ENCODE data around the gene RBP5. TPM values are rescaled to one million over a fixed set of nuclear protein-coding genes. Genes with fewer than 3 reads are reported as not detected.

The RBP5 gene
- total RNA-seq, 4 donors from 2014 or later: 0.53 to 1.3 TPM; not detected in 2

DNA sequence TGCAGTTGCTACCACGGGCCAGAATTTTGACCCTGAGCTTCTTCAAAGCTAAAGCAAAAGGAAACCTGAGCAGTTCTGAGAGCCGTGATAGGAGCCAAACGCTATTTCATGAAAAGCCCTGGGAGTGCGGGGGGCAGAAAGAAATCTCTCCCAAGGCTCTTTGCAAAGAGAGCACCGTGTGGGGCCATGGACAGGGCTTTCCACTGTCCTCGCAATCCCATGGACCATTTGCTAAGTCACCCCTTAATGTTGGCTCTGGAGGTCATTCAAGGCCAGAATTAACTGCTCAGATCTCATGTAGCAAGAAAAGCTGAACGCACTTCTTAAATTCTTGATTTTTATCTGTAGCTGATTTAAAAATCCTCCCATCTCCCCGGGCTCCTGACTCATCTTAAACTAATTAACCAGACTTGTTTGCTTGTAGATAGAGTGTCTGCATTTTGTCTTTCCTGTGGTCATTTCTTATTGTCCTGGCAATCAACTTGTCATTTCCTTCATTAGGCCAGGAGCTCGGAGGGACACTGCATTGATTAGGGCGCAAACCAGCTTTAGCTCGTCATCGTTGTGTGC, 26.3 kb upstream of the RBP5 start:
- TF ChIP-seq POLR2A (IDR thresholded peaks at IDR 0.05): no peak
- TF ChIP-seq, protein P1, sequence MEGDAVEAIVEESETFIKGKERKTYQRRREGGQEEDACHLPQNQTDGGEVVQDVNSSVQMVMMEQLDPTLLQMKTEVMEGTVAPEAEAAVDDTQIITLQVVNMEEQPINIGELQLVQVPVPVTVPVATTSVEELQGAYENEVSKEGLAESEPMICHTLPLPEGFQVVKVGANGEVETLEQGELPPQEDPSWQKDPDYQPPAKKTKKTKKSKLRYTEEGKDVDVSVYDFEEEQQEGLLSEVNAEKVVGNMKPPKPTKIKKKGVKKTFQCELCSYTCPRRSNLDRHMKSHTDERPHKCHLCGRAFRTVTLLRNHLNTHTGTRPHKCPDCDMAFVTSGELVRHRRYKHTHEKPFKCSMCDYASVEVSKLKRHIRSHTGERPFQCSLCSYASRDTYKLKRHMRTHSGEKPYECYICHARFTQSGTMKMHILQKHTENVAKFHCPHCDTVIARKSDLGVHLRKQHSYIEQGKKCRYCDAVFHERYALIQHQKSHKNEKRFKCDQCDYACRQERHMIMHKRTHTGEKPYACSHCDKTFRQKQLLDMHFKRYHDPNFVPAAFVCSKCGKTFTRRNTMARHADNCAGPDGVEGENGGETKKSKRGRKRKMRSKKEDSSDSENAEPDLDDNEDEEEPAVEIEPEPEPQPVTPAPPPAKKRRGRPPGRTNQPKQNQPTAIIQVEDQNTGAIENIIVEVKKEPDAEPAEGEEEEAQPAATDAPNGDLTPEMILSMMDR (IDR thresholded peaks at IDR 0.05): no peak
- 76 to 83% methylated on average over 9 to 12 of the region's 12 CpGs for WGBS, 2 donors
- H3K27ac ChIP-seq: no peak overlapping the region

DNA sequence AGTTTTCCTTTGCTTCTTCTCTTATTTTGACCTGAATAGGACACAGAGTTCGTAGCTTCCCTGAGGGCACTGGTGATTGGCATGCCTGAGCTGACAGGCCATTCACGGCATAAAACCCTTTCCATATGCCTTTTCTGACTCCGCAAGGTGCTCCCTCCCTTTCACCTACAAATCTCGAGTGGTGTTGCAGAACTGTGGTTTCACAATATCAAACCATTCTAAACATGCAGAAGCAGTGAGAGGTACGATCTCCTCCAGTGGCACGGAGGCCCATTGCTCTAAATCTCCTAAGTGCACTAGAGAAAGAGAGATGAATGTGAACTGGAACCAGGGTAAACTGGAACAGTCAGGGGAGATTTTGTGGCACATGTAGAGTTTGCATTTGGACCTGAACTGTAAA, 25.4 kb upstream of the RBP5 start:
- TF ChIP-seq, protein P1 (IDR thresholded peaks at IDR 0.05): no peak
- no peak for TF ChIP-seq POLR2A (IDR thresholded peaks at IDR 0.05)
- H3K36me3 ChIP-seq: peaks cover 3 to 71% (median 23%) of the 10 kb centered on the region in 3 donors

More for the DNA sequence above, 26.3 kb upstream of the RBP5 start:
- H3K4me1 ChIP-seq: peaks cover 7 to 36% (median 10%) of the 10 kb centered on the region in 3 donors
- no peaks in the 10 kb centered on the region for H3K27me3 ChIP-seq
- H3K4me3 ChIP-seq: no peak overlapping the region
- intact Hi-C loops (cut with DNase I): no loop called here
- no peak for DNase-seq
- peaks cover 3 to 61% (median 15%) of the 10 kb centered on the region in 3 donors for H3K36me3 ChIP-seq
- H3K9me3 ChIP-seq: no peaks in the 10 kb centered on the region

DNA sequence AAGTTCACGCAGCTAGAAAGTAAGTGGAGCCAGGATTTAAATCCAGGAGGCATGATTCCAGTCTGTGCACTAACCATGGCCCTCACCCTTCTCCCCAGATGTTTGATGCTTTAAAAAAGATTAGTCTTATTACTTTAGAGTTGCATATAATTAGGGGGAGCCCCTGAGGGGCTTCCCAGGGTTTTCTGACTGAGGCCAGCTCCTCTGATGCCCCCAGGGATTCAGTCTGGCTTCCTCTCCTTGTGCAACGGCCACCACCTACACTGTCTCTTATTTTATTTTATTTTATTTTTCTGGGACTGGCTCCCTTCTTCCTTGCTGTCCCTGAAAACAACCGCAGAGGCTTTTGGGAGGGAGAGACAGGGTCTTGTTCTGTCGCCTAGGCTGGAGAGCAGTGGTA, 24.1 kb upstream of the RBP5 start:
- TF ChIP-seq, protein P1 (IDR thresholded peaks at IDR 0.05): no peak
- TF ChIP-seq POLR2A (IDR thresholded peaks at IDR 0.05): no peak
- Histone ChIP-seq H3K9me3 (no peaks in the 10 kb centered on the region), H3K27ac (no peak overlapping the region), H3K36me3 (peaks cover 3 to 77% (median 28%) of the 10 kb centered on the region in 3 donors), H3K4me1 (peaks cover 7 to 27% (median 10%) of the 10 kb centered on the region in 3 donors), H3K4me3 (no peak overlapping the region), H3K27me3 (no peaks in the 10 kb centered on the region)
- DNase-seq: no peak
- WGBS, 2 donors: 73 to 91% methylated on average over 4 of the region's 4 CpGs
- intact Hi-C loops (cut with DNase I): no loop called here

More for the DNA sequence above, 25.4 kb upstream of the RBP5 start:
- no peak overlapping the region for H3K27ac ChIP-seq
- peaks cover 7 to 33% (median 10%) of the 10 kb centered on the region in 3 donors for H3K4me1 ChIP-seq
- no peak for DNase-seq
- no peak overlapping the region for H3K4me3 ChIP-seq
- no peaks in the 10 kb centered on the region for H3K9me3 ChIP-seq
- WGBS, 2 donors: 57 to 70% methylated on average over 6 of the region's 6 CpGs
- intact Hi-C loops (cut with DNase I): no loop called here
- H3K27me3 ChIP-seq: no peaks in the 10 kb centered on the region

DNA sequence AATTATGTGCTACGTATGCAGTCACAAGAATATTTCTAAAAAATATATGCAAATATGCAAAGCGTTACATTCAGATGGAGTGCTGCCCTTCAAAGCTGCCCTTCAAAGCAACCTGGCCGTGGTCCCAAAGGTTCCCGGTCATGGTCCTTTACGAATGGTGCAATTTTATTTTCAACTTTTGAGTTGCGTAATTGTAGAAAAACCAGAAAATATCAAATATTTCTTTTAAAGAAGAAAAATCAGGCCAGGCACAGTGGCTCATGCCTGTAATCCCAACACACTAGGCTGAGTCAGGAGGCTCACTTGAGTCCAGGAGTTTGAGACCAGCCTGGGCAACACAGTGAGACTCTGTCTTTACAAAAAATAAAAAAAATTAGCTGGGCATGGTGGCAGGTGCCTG, 22.8 kb upstream of the RBP5 start:
- Histone ChIP-seq H3K27ac (no peak overlapping the region), H3K4me3 (no peak overlapping the region), H3K4me1 (peaks cover 7 to 23% (median 9%) of the 10 kb centered on the region in 3 donors), H3K27me3 (no peaks in the 10 kb centered on the region), H3K36me3 (peaks cover 0 to 75% (median 31%) of the 10 kb centered on the region in 3 donors), H3K9me3 (no peaks in the 10 kb centered on the region)
- intact Hi-C loops (cut with DNase I): no loop called here
- TF ChIP-seq, protein P1 (IDR thresholded peaks at IDR 0.05): no peak
- no peak for TF ChIP-seq POLR2A (IDR thresholded peaks at IDR 0.05)
- no peak for DNase-seq
- WGBS, 2 donors: 91 to 93% methylated on average over 6 of the region's 6 CpGs

DNA sequence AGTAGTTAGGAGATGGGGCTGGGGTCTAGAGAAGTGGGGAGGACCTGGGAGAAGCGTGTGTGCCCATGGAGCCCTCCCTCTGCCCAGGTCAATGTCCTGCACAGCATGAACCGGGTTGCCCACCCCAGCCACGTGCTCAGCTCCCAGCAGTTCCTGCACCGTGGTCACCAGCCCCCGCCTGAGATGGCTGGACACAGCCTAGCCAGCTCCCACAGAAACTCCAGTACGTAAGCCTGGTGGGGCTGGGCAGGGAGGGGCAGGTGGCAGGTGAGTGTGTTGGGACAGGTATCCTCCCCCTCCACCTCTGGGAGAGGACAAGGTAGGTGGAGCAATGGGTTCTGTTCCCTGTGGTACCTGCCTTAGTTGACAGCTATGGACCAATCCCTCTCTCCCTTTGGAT, 22.2 kb upstream of the RBP5 start:
- intact Hi-C loops (cut with DNase I): no loop called here
- 88 to 100% methylated on average over 2 to 5 of the region's 6 CpGs for WGBS, 2 donors
- H3K4me3 ChIP-seq: no peak overlapping the region
- H3K27me3 ChIP-seq: no peaks in the 10 kb centered on the region
- no peak for DNase-seq
- peaks cover 2 to 16% (median 2%) of the 10 kb centered on the region in 3 donors for H3K4me1 ChIP-seq
- no peaks in the 10 kb centered on the region for H3K9me3 ChIP-seq
- TF ChIP-seq, protein P1 (IDR thresholded peaks at IDR 0.05): no peak
- no peak for TF ChIP-seq POLR2A (IDR thresholded peaks at IDR 0.05)
- peaks cover 0 to 80% (median 32%) of the 10 kb centered on the region in 3 donors for H3K36me3 ChIP-seq
- H3K27ac ChIP-seq: no peak overlapping the region
